Measurements from ENCODE around the gene HPCA.

HPCA gene

DNA sequence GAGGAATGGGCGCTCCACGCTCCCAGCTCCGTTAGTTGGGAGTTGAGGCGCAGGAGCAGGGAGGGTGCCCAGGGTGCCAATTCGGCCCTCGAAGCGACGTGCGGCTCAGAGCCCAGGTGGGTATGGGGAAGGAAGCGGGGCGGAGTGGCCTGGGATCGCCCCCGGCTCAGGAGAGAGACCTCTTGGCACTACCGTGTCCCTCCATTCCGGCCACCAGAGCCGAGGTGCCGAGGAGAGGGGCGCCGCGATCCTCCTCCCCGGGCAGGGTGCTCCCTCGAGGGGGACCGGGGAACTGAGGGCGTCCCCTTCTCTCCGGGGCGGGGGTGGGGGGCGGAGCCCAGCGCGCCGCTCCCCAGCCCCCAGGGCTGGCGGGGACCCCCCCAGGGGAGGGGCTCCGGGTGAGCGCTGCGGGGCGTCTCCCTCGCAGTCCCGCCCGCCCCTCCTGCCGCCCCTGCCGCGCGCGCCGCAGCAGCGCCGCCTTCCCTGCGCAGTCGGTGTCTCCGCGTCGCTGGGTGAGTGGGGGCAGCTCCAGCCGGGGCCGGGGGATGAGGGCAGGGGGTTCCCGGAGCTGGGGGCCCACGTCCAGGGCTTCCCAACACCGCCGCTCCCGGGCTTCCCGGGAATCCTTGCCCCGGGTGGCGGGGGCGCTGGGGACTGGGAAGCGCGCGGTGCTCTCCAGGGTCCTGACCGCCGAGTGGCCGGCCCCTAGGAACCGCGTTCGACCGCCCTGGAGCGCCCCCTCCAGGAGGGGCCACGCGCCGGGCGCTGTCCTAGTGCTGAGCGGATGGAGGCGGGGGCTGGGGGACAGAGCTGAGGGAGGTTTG is at the start of gene HPCA:
HPCA (plus strand) TSS at position 488 of the 824 bp plus-strand sequence. CDS start 2,408 bp downstream, outside the sequence.
- in situ Hi-C loops (cut with MboI; ENCODE audit: low sequenced_read_pairs): no loop called here

GRCh38 chr1:32848354-32849063 is 37.8 kb upstream of the HPCA start:
- in situ Hi-C loops (cut with MboI; ENCODE audit: low sequenced_read_pairs): no loop called here

GRCh38 chr1:32855861-32856617 is 30.3 kb upstream of the HPCA start:
- in situ Hi-C loops (cut with MboI; ENCODE audit: low sequenced_read_pairs): no loop called here

GRCh38 chr1:32858136-32858535 is 28.2 kb upstream of the HPCA start:
- in situ Hi-C loops (cut with MboI; ENCODE audit: low sequenced_read_pairs): no loop called here

DNA sequence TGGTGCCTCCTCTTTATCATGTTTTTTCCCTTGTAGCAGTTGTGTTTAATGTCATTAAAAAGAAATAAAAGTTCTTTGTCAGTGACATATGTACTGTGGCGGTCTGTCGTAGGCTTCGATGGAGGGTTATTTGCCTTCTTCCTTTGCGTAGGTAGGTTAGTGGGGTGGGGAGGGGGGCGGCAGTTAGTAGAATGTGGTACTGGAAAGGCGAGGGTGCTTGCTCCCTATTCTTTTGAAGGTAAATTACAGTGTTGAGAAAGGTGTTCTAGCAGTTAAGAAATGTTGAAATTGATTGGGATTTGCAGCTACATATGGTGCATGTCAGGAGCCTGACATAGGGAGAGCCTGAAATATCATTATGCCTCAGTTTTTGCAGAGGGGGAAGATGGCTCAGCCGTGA is 27.5 kb upstream of the HPCA start:
- in situ Hi-C loops (cut with MboI; ENCODE audit: low sequenced_read_pairs): no loop called here

- in situ Hi-C loops (cut with MboI; ENCODE audit: low sequenced_read_pairs): no loop called here
Measured at GRCh38 chr1:32859915-32860314, 26.4 kb upstream of the HPCA start.

DNA sequence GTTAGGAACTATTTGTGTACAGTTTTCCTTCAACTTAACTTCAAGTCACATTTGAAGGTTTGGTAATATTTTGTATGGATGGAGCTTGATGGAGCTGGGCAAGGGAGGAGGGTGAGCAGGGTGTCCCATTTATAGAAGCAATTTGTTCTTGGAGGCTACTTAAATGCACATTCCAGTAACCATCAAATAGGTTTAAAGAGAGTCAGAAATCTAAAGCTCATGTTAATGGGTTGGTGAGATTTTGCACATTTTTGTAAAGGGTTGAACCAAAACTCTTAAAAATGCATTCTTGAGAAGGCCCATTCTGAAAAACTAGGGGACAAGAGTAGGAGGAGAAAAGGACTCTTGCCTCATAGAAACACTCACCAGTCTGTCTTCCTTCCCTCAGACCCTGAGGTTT is 25.7 kb upstream of the HPCA start:
- in situ Hi-C loops (cut with MboI; ENCODE audit: low sequenced_read_pairs): no loop called here

DNA sequence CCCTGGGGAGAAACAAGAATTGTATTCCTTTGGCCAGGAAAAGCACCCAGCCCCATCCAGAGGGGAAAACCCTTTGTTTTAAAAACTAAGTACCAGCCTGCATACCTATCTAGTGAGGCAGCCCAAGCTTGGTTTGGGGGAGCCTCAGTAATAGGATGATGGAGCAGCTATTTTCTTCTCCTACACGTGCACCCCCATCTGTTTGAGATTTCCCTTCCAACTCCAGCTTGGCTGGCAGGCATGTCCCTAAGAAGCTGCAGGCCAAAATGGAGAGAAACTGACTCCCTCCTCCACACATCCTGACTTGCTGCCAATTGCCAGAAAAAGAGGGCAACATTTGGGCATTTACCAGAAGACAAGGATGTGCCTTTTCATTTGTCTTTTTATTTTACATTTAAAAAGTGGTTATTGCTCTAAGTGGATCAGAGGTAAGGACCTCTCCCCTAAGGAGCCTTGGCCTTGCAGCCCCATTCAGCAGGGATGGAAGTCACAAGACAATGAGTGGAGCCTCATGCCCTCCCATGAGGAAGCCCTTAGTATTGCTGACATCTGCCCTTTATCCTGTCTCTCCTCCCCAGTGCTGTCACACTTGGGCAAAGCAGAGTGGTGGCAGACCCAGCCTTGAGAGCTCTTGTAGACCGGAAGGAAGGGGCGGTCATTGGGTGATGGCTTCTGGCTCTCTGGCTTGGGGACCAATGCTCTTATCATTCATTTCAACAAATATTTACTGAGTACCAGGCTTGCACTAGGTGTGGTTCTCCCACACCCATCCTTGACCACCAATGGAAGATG is 24.2 kb upstream of the HPCA start:
- in situ Hi-C loops (cut with MboI; ENCODE audit: low sequenced_read_pairs): no loop called here

DNA sequence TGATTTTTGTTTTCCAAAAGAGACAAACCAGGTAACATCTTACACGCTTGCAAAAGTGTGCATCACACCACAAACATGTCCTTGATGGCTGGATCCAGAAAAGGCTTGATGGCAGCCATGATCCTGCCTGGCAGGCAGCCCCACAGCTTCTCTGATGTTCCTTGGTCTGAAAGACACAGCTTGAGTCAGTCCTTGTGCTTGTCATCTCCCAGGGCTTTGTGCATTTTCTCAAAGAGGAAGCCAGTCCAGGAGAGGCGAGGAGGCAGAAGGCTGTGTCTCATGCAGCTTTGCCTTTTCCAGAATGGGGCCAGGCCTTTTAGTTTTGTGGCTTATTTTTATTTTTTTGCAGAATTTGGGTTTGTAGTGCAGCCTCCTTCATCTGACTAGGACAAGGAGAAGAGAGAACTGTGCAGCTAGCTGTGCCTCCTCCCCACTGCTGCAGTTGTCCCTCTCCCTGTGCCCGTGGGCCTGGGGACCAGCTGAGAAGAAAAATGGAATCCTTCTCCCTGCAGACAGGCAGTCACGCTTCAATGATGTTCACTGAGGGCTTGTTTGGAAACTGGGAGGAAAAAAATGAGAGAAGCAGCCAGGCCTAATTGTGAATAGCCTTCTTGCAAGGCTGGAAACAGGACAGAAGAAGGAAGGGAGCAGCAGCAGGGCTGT is 22.9 kb upstream of the HPCA start:
- in situ Hi-C loops (cut with MboI; ENCODE audit: low sequenced_read_pairs): no loop called here

- in situ Hi-C loops (cut with MboI; ENCODE audit: low sequenced_read_pairs): no loop called here
Measured at GRCh38 chr1:32863881-32864245, 22.4 kb upstream of the HPCA start.

- in situ Hi-C loops (cut with MboI; ENCODE audit: low sequenced_read_pairs): no loop called here
Measured at GRCh38 chr1:32864375-32865019, 21.8 kb upstream of the HPCA start.

- in situ Hi-C loops (cut with MboI; ENCODE audit: low sequenced_read_pairs): no loop called here
Measured at GRCh38 chr1:32865639-32866405, 20.5 kb upstream of the HPCA start.

DNA sequence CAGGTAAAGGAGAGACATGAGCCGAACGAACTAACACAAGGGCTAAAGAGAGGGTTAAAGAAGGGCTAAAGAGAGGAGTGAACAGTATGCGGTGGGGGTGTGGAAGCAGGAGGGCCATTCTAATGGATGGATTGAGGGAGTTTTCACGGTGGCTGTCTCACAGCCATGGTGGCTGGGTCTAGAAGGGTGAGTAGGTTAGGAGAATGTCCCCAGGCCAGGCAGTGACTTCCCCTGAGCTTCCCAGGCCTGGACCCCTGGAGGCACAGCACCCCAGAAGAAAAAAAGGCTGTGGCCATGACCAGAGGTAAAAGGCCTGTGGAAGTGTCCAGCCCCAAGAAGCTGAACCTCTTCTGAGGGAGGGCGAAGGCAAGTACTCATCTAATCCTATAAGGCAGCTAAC is 19.1 kb upstream of the HPCA start:
- in situ Hi-C loops (cut with MboI; ENCODE audit: low sequenced_read_pairs): no loop called here

GRCh38 chr1:32867671-32868070 is 18.6 kb upstream of the HPCA start:
- in situ Hi-C loops (cut with MboI; ENCODE audit: low sequenced_read_pairs): no loop called here

DNA sequence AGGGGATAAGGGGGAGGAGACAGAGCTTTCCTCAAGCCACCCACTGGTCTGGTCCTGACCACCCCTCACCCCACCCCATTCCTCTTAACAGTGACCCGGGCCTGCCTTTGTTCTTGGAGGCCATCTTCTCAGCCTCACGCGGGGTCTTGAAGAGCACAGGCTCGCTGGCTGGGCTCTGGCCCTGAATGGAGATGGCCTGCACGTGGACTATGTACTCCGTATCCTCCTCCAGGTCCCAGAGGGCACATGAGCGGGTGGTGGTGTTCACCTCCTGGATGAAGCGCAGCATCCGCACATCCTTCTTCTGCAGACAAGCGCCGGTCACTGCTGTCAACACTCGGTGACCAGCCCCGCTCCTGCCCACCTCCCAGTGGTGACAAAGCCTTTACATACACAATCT is 18.2 kb upstream of the HPCA start:
- in situ Hi-C loops (cut with MboI; ENCODE audit: low sequenced_read_pairs): no loop called here

- in situ Hi-C loops (cut with MboI; ENCODE audit: low sequenced_read_pairs): no loop called here
Measured at GRCh38 chr1:32868806-32869455, 17.4 kb upstream of the HPCA start.

DNA sequence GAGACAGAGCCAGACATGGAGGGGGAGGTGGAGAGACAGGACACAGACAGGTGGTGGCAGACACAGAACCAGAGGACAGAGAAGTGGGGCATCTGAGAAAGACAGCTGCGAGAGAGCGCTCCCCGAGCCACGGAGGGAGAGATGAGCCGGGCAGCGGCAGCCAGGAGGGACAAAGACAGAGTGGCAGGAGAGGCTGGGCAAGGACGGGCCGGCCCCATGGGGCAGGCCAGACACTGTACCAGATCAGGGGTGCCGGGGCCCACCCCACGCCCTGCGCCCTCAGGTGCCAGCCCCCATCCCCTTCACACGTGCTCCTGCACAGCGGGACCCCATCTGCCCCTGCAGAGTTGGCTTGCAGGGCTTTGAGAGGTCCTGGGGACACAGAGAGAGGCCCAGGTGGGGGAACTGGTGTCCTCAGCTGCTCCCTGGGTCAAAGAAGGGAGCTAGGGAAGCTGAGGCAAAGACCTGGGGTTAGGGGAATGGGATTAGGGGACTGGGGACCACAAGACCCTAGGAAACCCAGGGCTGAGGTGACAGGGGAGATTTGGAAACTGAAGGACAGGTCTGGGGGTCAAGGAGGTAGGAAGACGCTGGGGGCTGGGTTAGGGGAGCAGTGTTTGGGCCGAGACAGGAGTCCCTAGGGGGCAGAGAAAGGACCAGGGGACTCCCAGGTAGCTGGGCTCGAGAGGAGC is 16.2 kb upstream of the HPCA start:
- in situ Hi-C loops (cut with MboI; ENCODE audit: low sequenced_read_pairs): no loop called here
